Head of caudate nucleus (tissue), 42 donors: ENCODE measurements around the gene WASHC3.
A peak's percentile ranks its signal among the peaks of the same experiment; 100 is the strongest.
"Not testable (repeated sequence)": the region's sequence is repeated elsewhere in the genome, so short reads cannot be mapped to it uniquely, and the experiment has no call there.

ENCODE experiments used
- DNase-seq, 42 donors: peaks; one replicate each; pipeline versions ENCODE4 v3.0.0 to v3.0.0-alpha.2; 2020 to 2021; ENCODE audit warnings: mixed read lengths in 7 of 42
- intact Hi-C: fragments of 100-400 bp; cut with DNase I; formaldehyde crosslinking; loops from one replicate; pipeline ENCODE4 v1.15.0; 2022

The WASHC3 gene

GRCh38 chr12:102052192-102053061 lies 9.4 kb downstream of the WASHC3 start:
- no peak for DNase-seq
- intact Hi-C loops: no loop called here

GRCh38 chr12:102051431-102051965 lies 10.3 kb downstream of the WASHC3 start:
- no peak for DNase-seq
- intact Hi-C loops: no loop called here

- no peak for DNase-seq
Measured at GRCh38 chr12:102050660-102051430, 10.9 kb downstream of the WASHC3 start.

GRCh38 chr12:102043928-102044327 lies 17.9 kb downstream of the WASHC3 start:
- DNase-seq: no peak
- intact Hi-C loops: no loop called here

More at GRCh38 chr12:102050660-102051430, 10.9 kb downstream of the WASHC3 start:
- intact Hi-C loops: no loop called here

GRCh38 chr12:102033991-102034745 lies 27.6 kb downstream of the WASHC3 start:
- intact Hi-C loops: no loop called here
- DNase-seq: no peak

GRCh38 chr12:102031852-102032251 lies 29.9 kb downstream of the WASHC3 start:
- intact Hi-C loops: no loop called here
- DNase-seq: no peak

- intact Hi-C loops: no loop called here
- DNase-seq: no peak
Measured at GRCh38 chr12:102029141-102029540, 32.6 kb downstream of the WASHC3 start.

GRCh38 chr12:102026728-102027127 lies 35.1 kb downstream of the WASHC3 start:
- intact Hi-C loops: no loop called here

GRCh38 chr12:102024765-102025164 lies 37.0 kb downstream of the WASHC3 start:
- no peak for DNase-seq
- intact Hi-C loops: no loop called here

More at GRCh38 chr12:102026728-102027127, 35.1 kb downstream of the WASHC3 start:
- no peak for DNase-seq

- DNase-seq: no peak
- intact Hi-C loops: no loop called here
Measured at GRCh38 chr12:102023343-102023930, 38.4 kb downstream of the WASHC3 start.

- no peak for DNase-seq
- intact Hi-C loops: no loop called here
Measured at GRCh38 chr12:102022286-102022685, 39.5 kb downstream of the WASHC3 start.

- DNase-seq: no peak
- intact Hi-C loops: no loop called here
Measured at GRCh38 chr12:102021540-102022246, 40.1 kb downstream of the WASHC3 start.

- DNase-seq, intact Hi-C loops: not testable (repeated sequence)
Measured at GRCh38 chr12:102018607-102019006, 43.2 kb downstream of the WASHC3 start.

GRCh38 chr12:102016472-102016871 lies 45.3 kb downstream of the WASHC3 start:
- intact Hi-C loops: no loop called here

GRCh38 chr12:102010265-102010994 lies 51.4 kb downstream of the WASHC3 start:
- intact Hi-C loops: no loop called here
- DNase-seq: peak in 1 of 42 donors; percentile 1

More at GRCh38 chr12:102016472-102016871, 45.3 kb downstream of the WASHC3 start:
- no peak for DNase-seq

GRCh38 chr12:102009796-102010195 lies 52.0 kb downstream of the WASHC3 start:
- intact Hi-C loops: no loop called here
- no peak for DNase-seq

GRCh38 chr12:102008615-102009126 lies 53.1 kb downstream of the WASHC3 start:
- intact Hi-C loops: no loop called here
- no peak for DNase-seq
